HL-60 (cell line): ENCODE data around the gene CTSD.

Source experiments
- DNase-seq, 2 experiments: peaks; one replicate each; pipeline ENCODE4 v3.0.0-alpha.2; 2010 to 2020; ENCODE audit warnings: low read depth in 1 of 2, low spot score in 1 of 2
- H3K27ac ChIP-seq: fragments of 250-450 bp; sonication (Bioruptor Pico); replicated peaks from 2 replicates; pipeline ENCODE4 v1.5.1; 2020; ENCODE audit warnings: mild to moderate bottlenecking, moderate library complexity
- H3K27me3 ChIP-seq: fragments of 250-450 bp; sonication (Bioruptor Pico); 2 replicates; pipeline ENCODE4 v1.5.1; 2021; ENCODE audit warnings: mild to moderate bottlenecking, moderate library complexity; ENCODE audit not compliant: insufficient read depth, poor library complexity, severe bottlenecking
- H3K4me3 ChIP-seq: replicated peaks from 2 replicates; pipeline ENCODE4 v1.5.1; 2011; ENCODE audit warnings: mild to moderate bottlenecking, control low read depth, low read length; ENCODE audit not compliant: insufficient read depth
- CTCF ChIP-seq: IDR thresholded peaks from one replicate; pipeline ENCODE4 v1.5.1; 2011; ENCODE audit warnings: low read length, control low read depth, inconsistent platforms; ENCODE audit not compliant: insufficient read depth
- GABPA ChIP-seq: IDR thresholded peaks from 2 replicates; pipeline ENCODE4 v1.6.1; 2012; ENCODE audit warnings: low read depth
- POLR2AphosphoS5 ChIP-seq: IDR thresholded peaks from 2 replicates; pipeline ENCODE4 v1.6.1; 2012; ENCODE audit warnings: low read depth
- REST ChIP-seq: IDR thresholded peaks from 2 replicates; pipeline ENCODE4 v1.6.1; 2012; ENCODE audit warnings: low read depth; ENCODE audit not compliant: insufficient replicate concordance
- SPI1 ChIP-seq: IDR thresholded peaks from 2 replicates; pipeline ENCODE4 v1.6.1; 2012; ENCODE audit warnings: low read depth, mild to moderate bottlenecking, borderline replicate concordance

Gene CTSD

GRCh38 chr11:1757861-1758610, 5.7 kb downstream of the CTSD start:
- Histone ChIP-seq H3K4me3 (no peak overlapping the region), H3K27me3 (no peaks in the 10 kb centered on the region), H3K27ac (peak overlapping the region; percentile 79)
- peak in 1 of 2 experiments; percentile 72 for DNase-seq
- TF ChIP-seq POLR2AphosphoS5 (no peak), CTCF (no peak), SPI1 (no peak)

DNA sequence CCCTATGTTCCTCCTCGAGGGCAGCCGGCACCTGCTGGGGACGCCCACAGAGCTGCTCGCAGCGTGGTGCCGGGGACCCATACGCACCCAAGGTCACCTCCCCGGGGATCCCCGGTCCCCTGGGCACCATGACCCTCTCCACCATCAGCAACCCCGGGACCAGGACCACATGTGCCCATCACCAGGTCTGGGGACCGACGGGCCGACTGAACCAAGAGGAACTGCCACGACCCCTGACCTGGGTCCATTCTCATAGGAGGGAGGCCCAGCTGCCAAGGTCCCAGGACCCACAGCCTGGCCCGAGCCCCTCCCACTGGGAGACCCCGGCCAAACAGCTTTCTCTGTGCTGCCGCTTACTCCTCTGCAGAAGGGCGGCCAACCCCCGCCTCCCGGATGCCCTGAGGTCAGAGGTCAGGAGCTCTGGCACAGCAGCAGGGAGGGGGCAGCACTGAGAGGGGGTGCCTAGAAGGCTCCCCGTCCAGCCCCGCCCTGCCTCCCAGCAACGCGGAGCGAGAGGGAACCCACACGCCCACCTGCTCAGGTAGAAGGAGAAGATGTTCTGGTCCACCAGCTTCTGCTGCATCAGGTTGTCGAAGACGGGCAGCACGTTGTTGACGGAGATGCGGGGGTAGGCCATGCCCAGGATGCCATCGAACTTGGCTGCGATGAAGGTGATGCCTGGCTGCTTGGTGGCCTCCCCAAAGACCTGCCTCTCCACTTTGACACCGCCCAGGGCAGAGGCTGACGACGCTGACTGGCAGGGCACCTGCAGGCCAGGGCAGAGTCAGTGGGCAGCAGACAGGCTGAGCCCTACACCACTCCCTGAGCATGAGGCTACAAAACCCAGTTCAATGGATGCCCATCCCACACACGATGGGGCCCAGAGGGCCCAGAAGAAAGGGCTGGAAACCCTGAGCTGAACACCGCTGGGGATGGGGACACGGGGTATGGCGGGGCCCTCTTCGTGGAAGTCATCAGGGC, 6.6 kb downstream of the CTSD start:
- TF ChIP-seq SPI1 (no peak), CTCF (no peak), REST (no peak), POLR2AphosphoS5 (no peak), GABPA (no peak)
- Histone ChIP-seq H3K27ac (peak overlapping the region; percentile 79), H3K27me3 (no peaks in the 10 kb centered on the region), H3K4me3 (no peak overlapping the region)
- DNase-seq = no peak

DNA sequence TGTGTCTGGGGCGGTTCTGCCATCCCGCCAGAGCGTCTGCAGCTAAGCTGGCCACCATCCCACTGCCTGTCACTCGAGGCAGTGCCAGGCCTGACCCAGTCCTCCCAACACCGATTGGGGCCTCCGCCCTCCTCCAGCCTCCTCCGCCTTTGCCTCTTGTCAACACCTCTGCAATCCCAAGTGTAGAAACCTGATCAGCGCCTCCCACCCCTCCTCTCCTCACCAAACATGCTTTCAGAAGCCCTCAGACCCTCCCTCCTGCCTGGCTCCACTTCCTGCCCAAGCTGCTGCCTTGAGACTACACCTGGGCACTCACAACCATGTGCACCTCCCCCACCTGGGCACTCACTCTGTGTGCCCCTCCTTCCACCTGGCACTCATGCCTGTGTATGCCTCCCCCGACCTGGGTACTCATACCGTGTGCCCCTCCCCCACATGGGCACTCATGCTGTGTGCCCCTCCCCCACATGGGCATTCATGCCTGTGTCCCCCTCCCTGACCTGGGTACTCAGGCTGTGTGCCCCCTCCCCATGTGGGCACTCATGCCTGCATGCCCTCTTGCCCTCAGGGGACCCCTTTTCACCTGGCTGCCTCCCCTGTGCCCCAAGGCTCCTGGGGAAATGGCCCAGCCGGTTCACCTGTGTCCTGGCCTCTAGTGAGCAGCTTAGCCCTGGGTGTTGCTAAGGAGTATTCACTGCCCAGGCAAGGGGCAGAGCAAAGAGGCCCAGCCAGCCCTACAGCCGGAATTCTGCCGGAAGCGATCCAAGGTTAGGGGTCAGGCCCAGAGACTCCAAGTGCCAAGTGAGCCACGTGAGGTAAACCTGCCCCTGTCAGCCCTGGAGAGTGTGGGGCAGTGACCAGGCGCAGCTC, 7.8 kb downstream of the CTSD start:
- Histone ChIP-seq H3K27ac (peak overlapping the region; percentile 11; the same call in 1 of the 2 replicates), H3K4me3 (no peak overlapping the region), H3K27me3 (no peaks in the 10 kb centered on the region)
- no peak for DNase-seq
- TF ChIP-seq SPI1 = no peak
- TF ChIP-seq CTCF = no peak
- TF ChIP-seq REST = no peak
- no peak for TF ChIP-seq GABPA
- TF ChIP-seq POLR2AphosphoS5 = no peak
